NCI-H2196 treated with DMSO at 0.1 percent for 48 hours (cell line): ENCODE data around the gene PLIN4.
"Not testable (repeated sequence)": the region's sequence is repeated elsewhere in the genome, so short reads cannot be mapped to it uniquely, and the experiment has no call there.

Experiments
- DNase-seq: peaks from one replicate; lab custom pipeline; 2025; ENCODE audit not compliant: unreplicated experiment; lab: John Stamatoyannopoulos, UW

PLIN4 gene

DNA sequence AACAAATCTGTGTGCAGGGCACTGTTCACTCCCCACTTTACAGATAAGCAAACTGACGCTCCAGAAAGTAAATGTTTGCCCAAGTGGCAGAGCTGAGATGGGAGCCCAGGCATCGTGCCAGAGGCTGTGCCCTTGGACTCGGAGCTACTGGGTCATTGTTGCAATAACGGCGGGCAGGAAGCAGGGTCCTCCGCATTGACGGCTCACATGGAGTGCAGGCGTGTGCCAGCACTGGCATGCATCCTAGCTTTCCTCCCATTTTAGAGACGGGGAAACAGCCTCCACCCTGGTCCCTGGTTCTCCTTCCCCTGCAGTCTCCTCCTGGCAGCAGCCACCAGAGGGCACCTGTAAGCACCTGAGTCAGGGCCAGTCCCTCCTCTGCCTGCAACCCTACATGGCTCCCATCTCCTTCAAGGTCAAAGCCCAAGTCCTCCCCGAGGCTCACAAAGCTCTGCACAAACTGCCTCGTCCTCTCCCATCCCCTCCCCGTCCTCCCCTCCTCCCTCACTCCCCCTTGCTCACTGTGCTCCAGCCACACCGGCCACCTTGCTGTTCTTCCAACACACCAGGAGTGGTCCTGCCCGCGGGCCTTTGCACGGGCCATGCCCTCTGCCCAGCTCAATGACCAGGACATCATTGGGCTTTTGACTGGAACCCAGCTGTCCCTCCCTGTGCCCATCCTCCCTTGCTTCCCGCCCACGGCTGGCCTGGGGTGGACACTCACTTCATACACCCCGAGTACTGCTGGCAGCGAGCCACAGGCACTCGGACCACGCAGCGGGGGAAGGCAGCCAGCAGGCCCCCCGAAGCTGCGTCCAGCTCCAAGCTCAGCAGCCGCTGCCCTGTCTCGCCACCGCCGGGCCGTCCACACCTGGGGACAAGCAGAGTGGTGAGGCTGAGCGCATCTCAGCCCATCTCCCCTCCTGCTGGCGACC, 29.3 kb upstream of the PLIN4 start:
- no peak for DNase-seq

DNA sequence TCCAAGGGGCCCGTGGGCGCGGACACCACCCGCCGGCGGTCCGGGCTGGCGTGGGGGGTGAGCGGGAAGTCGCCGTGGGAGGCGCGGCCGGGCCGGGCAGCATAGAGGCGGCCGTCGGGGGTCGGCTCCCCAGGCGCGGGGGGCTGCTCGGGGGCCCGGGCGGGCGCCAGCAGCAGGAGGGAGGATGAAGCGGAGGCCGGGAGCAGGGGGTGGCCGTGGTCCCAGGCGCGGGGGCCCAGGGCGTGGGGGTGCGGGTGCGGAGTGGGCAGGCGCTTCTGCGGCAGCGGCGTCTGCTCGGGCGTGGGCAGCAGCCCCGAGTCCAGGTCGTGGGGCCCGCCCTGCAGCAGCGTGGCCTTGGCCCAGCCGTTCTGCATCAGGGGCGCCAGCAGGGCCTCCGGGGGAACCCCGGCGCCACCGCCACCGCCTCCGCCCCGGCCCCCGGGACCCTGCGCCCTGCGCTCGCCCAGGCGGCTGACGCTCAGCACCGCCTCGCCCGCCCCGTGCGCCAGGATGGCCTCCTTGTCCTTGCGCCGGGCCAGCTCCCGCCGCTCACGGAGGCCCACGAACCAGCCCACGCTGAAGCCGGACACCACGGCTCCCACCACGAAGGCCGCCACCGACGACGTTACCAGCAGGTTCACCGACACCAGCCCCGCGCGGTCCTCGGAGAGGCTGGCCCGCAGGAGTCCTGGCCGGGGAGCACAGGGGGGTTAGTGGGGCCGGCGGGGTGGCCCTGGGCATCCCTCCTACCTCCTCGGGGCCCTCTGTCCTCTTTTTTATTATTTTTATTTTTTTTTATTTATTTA, 25.8 kb upstream of the PLIN4 start:
- DNase-seq = no peak

DNA sequence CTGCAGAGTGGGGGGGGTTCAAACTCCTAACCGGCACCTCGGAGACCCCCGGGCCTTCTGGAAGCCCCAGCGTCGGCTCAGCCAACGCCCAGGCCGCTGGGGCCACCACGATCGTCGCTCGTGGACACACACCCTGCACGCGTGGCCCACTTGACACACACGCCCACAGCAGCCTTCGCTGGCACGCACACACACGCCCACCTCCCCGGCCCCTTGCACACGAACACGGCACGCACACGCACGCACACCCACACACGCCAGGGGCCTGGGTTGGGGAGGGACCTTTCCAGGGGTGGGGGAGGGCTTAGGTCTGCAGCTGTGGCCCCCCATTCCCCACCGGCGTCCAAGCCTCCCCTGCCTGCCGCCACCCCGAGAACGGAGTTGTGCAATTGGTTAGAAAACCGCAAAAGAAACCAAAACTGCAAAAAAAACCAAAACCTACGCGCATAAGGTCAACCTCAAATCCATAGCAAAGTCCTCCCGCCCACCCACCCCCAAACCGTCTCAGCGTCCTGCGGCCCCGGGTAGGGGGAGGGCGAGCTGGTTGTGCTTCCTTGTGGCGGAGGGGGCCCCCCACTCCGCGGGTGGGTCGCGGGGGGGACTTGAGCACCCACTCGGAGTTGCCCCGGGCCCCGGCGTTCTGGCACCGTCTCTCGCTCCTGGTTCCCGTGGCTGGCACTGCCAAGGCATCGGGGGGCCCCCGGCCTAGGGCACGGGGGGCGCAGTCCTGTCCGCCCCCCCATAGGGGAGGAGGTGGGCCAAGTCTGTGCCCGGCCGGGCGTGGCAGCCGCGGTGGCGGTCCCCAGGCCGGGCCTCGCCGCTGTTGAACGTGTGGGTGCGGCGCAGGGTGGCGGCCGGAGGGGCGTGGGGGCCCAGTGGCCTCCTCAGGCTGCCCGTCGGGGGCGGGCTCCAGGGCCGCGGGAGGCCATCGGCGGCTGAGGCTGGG, 24.9 kb upstream of the PLIN4 start:
- no peak for DNase-seq

DNA sequence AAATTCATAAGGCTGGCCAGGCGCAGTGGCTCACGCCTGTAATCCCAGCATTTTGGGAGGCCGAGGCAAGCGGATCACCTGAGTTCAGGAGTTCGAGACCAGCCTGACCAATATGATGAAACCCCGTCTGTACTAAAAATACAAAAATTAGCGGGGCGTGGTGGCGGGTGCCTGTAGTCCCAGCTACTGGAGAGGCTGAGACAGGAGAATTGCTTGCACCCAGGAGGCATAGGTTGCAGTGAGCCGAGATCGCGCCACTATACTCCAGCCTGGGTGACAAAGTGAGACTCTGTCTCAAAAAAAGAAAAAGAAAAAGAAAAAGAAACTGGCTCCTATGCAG, 23.5 kb upstream of the PLIN4 start:
- DNase-seq = not testable (repeated sequence)

DNA sequence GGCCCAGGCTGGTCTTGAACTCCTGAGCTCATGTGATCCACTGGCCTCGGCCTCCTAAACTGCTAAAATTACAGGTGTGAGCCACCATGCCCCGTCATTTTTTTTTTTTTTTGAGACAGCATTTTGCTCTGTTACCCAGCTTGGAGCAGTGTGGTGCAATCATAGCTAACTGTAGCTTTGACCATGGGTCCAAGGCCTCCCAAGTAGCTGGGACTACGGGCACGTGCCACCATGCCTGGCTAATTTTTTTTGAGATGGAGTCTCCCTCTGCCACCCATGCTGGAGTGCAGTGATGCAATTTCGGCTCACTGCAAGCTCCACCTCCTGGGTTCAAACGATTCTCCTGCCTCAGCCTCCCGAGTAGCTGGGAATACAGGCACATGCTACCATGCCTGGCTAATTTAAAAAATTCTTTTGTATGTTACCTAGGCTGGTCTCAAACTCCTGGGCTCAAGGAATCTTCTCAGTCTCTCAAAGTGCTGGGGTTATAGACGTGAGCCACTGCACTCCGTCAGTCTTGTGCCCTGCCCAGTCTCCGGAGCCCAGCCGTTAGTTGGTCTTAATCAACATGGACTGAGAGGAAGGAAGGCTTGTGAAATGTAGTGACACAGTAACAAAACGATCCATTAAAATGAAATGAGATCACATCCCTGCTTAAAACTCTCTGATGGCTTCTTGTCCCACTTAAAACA, 23.0 kb upstream of the PLIN4 start:
- DNase-seq = no peak

DNA sequence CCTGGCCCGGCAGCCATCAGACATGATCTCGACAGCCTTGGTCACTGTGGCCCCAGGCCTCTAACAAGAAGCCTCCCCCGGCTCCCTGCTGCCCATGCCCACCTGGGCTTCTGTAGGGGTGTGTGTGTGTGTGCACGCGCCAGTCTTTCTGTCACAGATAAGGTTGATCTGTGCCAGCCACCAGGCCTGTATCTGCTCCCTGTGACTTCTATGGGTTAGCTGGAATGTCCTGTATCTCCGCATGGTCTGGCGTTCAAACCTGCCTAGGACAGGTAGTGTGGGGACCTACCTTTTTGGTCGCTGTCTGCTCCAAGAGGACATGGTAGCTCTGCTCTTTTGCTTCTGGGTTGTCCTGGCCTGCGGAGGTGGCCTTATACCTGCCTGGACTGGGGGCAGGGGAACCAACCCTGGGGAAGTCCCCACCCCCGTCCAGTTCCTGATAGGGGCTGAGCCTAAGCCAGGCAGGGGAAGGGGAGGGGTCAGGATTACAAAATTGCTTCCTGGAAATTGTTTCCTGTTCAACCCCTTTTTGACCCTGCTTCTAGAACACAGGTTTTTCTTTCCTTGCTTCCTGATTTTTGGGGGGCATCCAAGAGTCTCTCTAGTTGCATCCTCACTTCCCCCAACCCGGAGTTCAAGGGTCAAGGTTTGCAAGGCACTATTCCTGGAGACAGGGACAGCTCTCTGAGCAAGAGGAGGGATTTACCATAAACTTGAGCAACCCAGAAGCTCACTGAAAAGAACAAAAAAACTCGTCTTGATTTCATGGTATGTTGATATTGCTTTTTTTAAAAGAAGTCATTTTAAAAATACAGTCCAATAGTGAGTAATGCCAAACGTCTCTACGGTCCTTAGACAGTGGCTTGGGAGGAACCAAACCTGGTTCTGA, 21.7 kb upstream of the PLIN4 start, which contains the start of gene LRG1:
Gene LRG1, minus strand, starts transcription at position 344 of the 889 bp plus-strand sequence. Its CDS starts 23 bp downstream, at position 321.
- peak; percentile 51 for DNase-seq

DNA sequence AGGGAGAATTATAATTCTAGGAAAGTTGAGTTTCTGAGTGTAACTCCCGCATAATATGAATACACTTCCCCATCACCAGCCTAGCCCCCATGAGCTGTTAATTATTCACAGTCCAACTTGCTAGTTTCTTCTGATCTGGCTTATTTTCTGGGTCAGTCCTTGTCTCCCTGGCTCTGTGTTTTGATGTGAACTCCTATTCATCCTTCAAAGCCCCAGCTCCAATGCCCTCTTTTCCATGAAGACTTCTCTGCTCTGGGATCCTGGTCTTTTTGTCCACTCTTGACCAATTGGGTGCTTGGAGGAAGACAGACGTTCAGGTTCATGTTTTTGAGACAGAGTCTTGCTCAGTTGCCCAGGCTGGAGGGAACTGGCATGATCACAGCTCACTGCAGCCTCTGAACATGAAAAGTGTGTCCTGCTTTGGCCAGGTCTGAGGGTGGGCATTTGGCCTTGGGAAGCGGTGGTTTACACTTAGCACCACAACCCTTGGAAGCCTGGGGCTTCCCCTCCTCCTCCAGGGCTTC, 20.9 kb upstream of the PLIN4 start:
- no peak for DNase-seq

DNA sequence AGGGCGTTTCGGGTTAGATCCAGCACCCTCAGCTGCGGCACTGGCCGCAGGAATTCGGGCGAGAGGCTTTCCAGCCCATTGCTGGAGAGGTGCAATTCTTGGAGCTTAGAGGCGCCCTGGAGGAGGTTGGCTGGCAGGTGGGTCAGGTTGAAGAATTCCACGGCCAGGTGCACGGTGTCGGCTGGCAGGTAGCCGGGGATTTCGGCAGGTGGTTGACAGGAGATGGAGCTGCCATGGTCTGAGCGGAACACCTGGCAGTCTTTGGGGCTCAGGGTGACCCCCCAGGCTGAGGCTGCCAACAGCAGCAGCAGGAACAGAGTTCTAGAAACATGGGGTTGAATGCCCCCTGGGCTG, 20.3 kb upstream of the PLIN4 start:
- DNase-seq = peak; percentile 77

DNA sequence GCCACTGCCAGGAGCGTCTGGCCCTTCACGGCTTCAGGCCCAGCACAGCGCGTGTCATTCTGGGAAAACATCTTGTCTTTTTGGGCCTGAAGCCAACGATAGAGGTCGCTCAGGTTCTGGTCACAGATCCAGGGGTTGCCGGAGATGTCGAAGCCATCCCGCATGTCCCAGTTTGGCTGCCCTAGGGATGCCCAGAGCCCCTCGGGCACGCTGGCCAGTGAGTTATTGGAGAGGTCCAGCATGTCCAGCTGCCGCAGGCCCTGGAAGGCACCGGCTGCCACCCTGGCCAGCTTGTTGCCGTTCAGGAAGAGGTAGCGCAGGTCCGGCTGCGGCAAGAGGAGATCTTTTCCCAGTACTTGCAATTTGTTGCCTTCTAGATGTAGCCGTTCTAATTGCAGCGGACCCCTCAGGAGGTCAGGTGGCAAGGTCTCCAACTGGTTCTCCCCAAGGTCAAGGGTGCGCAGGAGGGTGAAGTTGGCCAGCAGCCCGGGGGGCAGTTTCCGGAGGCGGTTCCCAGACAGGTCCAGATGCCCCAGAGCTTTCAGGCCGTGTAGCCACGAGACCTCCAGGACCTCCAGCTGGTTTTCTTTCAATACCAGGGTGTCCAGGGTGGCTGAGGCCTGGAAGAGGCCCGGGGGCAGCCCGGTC, 19.8 kb upstream of the PLIN4 start:
- DNase-seq = no peak

DNA sequence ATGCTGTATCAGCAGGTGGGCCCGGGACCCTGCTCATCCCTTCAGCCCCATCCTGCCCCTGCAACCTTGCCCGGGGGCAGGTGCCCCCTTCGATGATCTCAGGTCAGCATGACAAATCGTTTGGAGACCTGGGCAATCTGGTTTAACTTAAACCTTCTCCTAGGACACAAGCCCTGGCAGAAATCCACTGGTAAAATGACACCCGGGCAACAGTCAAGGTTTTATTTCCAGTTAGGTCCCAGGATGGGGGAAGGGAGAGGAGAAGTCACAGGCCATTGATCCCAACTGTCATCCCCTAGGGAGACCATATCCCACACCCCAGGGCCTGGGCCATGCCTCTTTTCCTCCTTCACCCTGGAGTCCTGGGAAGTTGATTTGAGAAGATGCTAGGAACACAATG, 18.5 kb upstream of the PLIN4 start:
- DNase-seq = peak; percentile 30

DNA sequence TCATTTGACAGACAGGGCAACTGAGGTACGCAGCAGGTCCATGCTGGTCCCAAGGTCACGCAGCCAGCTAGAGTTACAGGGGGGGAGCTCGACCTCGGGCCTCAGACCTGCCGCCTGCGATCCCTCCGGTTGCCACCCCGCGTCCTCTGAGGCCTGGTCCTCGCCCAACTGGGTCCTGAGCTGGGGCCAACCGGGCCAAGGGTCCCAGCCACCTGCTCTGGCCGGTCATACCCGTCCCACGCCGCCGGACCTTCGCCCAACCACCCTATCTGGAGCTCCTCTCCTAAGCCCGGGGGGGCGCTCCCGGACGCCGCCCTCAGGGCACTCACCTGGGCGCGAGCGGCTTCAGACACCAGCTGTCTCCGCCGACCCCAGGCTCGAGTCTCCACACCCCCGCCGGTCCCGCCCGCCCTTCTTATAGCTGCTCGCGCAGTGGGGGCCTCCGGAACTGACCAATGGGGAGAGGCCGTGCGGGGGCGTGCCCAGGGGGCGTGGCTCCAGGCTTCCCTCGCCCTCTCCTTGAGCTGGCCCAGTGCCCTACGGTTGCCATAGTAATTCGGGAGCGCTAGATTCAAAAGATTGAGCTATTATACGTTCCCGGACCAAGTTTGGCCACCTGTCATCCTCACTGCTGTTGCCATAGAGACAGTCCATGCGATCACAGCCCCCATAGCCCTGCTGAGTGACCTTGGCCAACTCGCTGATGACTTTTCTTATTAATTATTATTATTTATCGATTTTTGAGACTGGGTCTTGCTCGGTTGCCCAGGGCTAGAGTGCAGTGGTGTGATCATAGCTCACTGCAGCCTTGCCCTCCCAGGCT, 16.8 kb upstream of the PLIN4 start, which contains the start of gene PLIN5:
Gene PLIN5, minus strand, starts transcription at position 389 of the 823 bp plus-strand sequence. CDS start 1,150 bp downstream, outside the sequence.
- DNase-seq = peak; percentile 89

DNA sequence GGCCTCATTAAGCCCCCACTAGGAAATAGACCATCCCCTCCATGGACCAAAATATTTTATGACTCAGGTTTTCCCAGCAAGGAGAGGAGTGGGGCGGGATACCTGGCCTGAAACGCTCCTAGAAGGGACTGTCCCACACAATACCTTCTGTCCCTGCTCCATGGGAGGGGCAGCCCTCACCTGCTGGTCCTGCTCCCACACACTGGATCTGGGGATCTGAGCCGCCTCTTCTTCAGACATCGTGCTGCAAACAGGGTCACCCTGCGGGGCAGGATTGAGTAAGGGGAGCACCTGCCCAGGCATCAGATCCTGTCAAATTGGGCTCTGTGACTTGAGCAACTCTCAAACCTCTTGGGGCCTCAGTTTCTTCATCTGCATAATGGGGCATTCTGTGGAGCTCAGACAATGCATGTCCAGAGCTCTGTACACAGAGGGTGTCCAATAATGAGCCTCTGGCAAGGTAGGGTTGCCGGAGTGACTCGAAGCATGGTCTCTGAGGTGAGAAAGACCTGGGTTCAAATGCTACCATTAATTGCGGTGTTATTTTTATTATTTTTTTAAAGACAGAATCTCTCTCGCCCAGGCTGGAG, 15.6 kb upstream of the PLIN4 start:
- no peak for DNase-seq

DNA sequence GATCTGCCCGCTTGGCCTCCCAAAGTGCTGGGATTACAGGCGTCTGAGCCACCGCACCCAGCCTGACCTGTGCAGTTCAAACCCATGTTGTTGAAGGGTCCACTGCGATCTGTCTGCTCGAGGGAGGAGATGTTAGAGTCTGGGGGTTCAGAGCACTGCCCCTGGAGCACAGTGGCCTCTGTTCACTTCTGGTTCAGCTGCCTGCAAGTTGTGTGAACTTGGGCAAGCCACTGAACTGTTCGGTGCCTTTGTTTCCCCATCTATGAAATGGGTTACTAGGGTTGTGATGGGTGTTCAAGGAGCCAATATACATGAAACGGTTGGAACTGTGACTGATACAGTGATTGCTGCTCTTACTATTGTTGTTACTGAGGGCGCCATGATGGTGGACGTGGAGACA, 15.0 kb upstream of the PLIN4 start:
- no peak for DNase-seq

DNA sequence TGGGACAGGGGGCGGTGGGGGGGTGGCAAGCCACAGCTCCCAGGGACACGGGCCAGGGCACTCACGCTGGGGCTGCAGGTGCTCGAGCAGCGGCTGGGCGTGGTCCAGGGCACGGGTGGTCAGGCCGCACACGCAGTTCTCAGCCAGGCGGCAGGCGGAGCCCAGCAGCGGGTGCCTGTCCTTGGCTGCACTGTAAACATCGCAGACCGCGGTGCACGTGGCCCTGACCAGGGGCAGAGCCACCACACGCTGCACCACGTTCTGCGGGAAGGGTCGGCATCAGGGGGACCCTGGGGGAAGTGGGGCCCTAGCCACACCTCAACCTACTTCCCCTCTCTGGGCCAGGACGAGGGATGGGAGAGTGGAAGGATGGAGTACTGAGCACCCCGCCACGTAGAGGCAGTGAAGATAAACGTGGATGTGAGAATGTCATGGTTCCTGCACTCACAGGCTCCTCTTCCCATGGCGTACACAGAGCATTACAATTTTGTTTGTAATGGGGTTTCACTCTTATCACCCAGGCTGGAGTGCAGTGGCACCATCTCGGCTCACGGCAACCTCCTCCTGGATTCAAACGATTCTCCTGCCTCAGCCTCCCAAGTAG, 13.4 kb upstream of the PLIN4 start:
- DNase-seq = no peak

DNA sequence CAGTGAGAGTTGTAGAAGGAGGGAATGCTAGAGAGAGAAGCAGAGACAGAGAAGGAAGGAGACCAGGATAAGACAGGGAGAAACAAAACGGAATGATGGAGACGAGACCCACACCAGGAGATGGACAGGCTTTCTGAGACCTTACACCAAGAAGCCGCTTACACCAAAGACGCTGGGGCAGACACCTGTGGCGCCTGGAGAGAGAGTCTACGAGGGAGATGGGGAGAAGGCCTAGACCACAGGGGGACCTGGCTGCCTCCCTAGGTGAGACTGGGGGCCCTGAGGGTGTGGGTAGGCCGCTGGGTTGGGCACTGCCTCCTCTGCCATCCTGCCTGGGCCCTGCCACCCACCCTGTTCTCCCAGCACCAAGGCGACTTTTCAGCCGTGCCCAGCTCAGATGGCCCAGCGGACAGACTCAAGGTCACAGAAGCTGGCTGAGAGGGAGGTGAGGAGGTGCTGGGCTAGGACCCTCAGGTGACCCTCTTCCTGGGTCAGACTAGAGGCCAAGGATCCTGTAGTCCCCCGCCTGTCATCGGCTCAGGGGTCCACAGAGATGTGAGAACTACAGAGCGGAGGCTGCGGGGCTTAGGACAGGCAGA, 11.7 kb upstream of the PLIN4 start:
- no peak for DNase-seq

DNA sequence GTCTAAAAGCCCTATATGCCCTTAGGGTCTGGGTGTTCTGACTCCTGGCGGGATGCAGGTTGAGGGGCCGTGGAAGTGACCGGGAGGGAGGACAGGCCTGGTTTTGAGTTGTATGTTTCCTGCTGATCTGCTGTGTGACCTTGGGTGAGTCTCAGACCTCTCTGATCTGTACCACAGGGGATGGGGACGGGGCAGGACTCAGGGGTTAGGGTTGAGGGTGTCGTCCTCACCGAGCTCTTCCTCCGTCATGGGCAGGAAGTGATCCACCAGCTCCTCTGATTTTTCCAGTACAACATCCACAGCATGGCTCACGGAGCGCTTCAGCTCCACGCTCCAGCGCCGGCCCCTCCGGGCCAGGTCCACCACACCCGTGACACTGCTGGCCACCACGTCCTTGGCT, 10.6 kb upstream of the PLIN4 start:
- DNase-seq = no peak

DNA sequence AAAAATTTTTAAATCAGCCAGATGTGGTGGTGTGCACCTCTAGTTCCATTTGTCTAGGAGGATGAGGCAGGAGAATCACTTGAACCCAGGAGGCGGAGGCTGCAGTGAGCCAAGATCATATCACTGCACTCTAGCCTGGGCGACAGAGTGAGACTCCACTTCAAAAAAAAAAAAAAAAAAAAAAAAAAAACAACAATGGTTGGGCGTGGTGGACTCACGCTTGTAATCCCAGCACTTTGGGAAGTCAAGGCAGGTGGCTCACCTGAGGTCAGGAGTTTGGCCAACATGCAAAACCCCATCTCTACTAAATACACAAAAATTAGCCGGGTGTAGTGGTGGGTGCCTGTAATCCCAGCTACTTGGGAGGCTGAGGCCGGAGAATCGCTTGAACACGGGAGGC, 9.1 kb upstream of the PLIN4 start:
- DNase-seq = not testable (repeated sequence)
